Naive thymus-derived CD4-positive, alpha-beta T cell (primary cell): ENCODE results near the gene CIB2. TPM values are rescaled to one million over a fixed set of nuclear protein-coding genes. Genes with fewer than 3 reads are reported as not detected.

Source experiments
- ATAC-seq: fragments of 150-1000 bp; cut with Tn5 transposase; 2 replicates; pipeline ENCODE4 v1.10.0; 2021; ENCODE audit warnings: mild to moderate bottlenecking, moderate library complexity
- CTCF ChIA-PET: fragments of 350-600 bp; sonication (Branson Sonifier 250); formaldehyde crosslinking; loops from one replicate; lab custom pipeline; 2021; ENCODE audit warnings: antibody characterized with exemption; lab: Charles Lee
- POLR2A ChIA-PET: fragments of 350-600 bp; sonication (Branson Sonifier 250); formaldehyde crosslinking; loops from one replicate; lab custom pipeline; 2021; ENCODE audit warnings: antibody characterized with exemption, inconsistent platforms; lab: Charles Lee
- DNase-seq, 9 donors: peaks; one replicate each; pipeline versions ENCODE4 v3.0.0 to v3.0.0-alpha.2; 2020 to 2022; ENCODE audit warnings: mixed read lengths in 1 of 9
- H3K27ac ChIP-seq: one replicate; pipeline ENCODE4 v1.7.0; 2013; ENCODE audit warnings: mild to moderate bottlenecking, low read depth, low read length, moderate library complexity
- H3K27me3 ChIP-seq, 2 donors: one replicate each; pipeline ENCODE4 v1.7.0; 2013; ENCODE audit warnings: low read length in 2 of 2, mild to moderate bottlenecking in 2 of 2, moderate library complexity in 2 of 2; ENCODE audit not compliant: control insufficient read depth in 2 of 2, insufficient read depth in 2 of 2
- H3K36me3 ChIP-seq, 3 experiments: 1 replicate in 2 of 3; 2 replicates in 1 of 3; pipeline ENCODE4 v1.7.0; 2013; ENCODE audit warnings: low read length in 3 of 3, mild to moderate bottlenecking in 3 of 3, moderate library complexity in 1 of 3; ENCODE audit not compliant: insufficient read depth in 3 of 3, control insufficient read depth in 2 of 3
- H3K4me1 ChIP-seq, 2 donors: one replicate each; pipeline ENCODE4 v1.7.0; 2013; ENCODE audit warnings: low read length in 2 of 2, mild to moderate bottlenecking in 2 of 2, moderate library complexity in 1 of 2; ENCODE audit not compliant: control insufficient read depth in 2 of 2, insufficient read depth in 2 of 2
- H3K4me3 ChIP-seq: 2 replicates; pipeline ENCODE4 v1.7.0; 2013; ENCODE audit warnings: mild to moderate bottlenecking, low read length
- H3K9me3 ChIP-seq, 3 experiments: 1 replicate in 2 of 3; 2 replicates in 1 of 3; pipeline ENCODE4 v1.7.0; 2013; ENCODE audit warnings: low read length in 3 of 3; ENCODE audit not compliant: control insufficient read depth in 2 of 3
- H3K27ac Mint-ChIP-seq, 9 donors: one replicate each; pipeline ENCODE4 v1.8.0; 2020 to 2022; ENCODE audit warnings: mixed read lengths in 9 of 9, mild to moderate bottlenecking in 8 of 9, moderate library complexity in 5 of 9, inconsistent platforms in 2 of 9
- H3K27me3 Mint-ChIP-seq, 5 donors: one replicate each; pipeline ENCODE4 v1.8.0; 2021 to 2022; ENCODE audit warnings: mixed read lengths in 5 of 5, mild to moderate bottlenecking in 1 of 5
- H3K36me3 Mint-ChIP-seq, 5 donors: one replicate each; pipeline ENCODE4 v1.8.0; 2020 to 2022; ENCODE audit warnings: mixed read lengths in 5 of 5, mild to moderate bottlenecking in 3 of 5, inconsistent platforms in 1 of 5
- H3K4me1 Mint-ChIP-seq, 7 donors: one replicate each; pipeline ENCODE4 v1.8.0; 2020 to 2022; ENCODE audit warnings: mixed read lengths in 7 of 7, mild to moderate bottlenecking in 3 of 7, inconsistent platforms in 1 of 7
- H3K4me3 Mint-ChIP-seq, 10 donors: one replicate each; pipeline ENCODE4 v1.8.0; 2020 to 2022; ENCODE audit warnings: mild to moderate bottlenecking in 10 of 10, mixed read lengths in 10 of 10, moderate library complexity in 6 of 10, inconsistent platforms in 2 of 10
- H3K9me3 Mint-ChIP-seq, 11 donors: one replicate each; pipeline ENCODE4 v1.8.0; 2020 to 2022; ENCODE audit warnings: mixed read lengths in 11 of 11, mild to moderate bottlenecking in 4 of 11, inconsistent platforms in 1 of 11, moderate library complexity in 1 of 11
- intact Hi-C, 2 donors: fragments of 100-400 bp; cut with micrococcal nuclease; formaldehyde crosslinking; loops; one replicate each; pipeline ENCODE4 v1.15.1; 2023
- polyA plus RNA-seq, 2 donors: library from polyadenylated mRNA; unstranded; fragments of 300-500 nt; fragmentation: Illumina TruSeq; gene quantifications; one replicate each; pipeline ENCODE4 v1.2.3, GENCODE V29; 2021
- total RNA-seq, 6 experiments: library from RNA in 5 of 6; stranded (reverse) in 5 of 6; gene quantifications; 1 replicate in 5 of 6; 2 replicates in 1 of 6; pipeline ENCODE4 v1.2.3 and lab custom pipeline; 2021 to 2026

Gene CIB2
- total and polyA plus RNA-seq, 7 experiments from 2014 or later: 1.0 to 2.1 (median 1.8) TPM

DNA sequence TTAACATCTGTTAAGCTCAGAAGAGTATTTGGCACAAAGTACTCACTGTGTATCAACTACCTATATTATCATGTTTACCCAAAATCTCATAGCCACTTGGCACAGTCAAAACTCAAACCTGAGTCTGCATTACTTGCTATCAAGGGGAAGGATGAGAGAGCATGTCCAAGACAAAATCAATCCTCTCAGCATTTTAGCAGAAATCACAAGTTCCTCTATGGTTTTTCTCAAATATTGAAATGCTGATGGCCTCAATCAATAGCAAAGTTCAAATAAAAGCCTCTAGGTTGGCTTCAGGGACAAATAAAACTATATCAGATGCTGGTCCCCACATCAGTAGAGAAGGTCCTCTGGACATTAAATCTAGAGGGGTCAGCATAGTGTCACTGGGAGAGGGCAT lies 68.0 kb downstream of the CIB2 start:
- intact Hi-C loops: loop anchor here in 1 of 2 donors (1.0 kb wide), 1 partner anchor 12 kb away; no protein-coding TSS in a partner anchor
- Histone ChIP-seq H3K4me1 (peaks cover 69 to 80% of the 10 kb centered on the region in 2 donors), H3K27ac (no peak overlapping the region), H3K9me3 (no peaks in the 10 kb centered on the region), H3K36me3 (no peaks in the 10 kb centered on the region), H3K27me3 (no peaks in the 10 kb centered on the region), H3K4me3 (no peak overlapping the region)
- ATAC-seq (no peak), DNase-seq (no peak)
- no peaks in the 10 kb centered on the region for H3K27me3 Mint-ChIP-seq
- ChIA-PET POLR2A (interaction anchor here (0.8 to 18.1 kb wide), 4 partner anchors 9 to 17 kb away, joined by 3 to 292 read pairs (median 10); partner anchors contain the start of gene TBC1D2B), CTCF (interaction anchor here (0.7 to 1.9 kb wide), 3 partner anchors 9 to 808 kb away, joined by 3 to 4 read pairs (median 3); no protein-coding TSS in a partner anchor)
- H3K4me3 Mint-ChIP-seq: peak overlapping the region in 3 of 10 donors; percentile 32 to 50 (median 39)
- H3K4me1 Mint-ChIP-seq: peaks cover 23 to 60% (median 25%) of the 10 kb centered on the region in 7 donors
- peaks cover 0 to 6% (median 0%) of the 10 kb centered on the region in 5 donors for H3K36me3 Mint-ChIP-seq
- H3K27ac Mint-ChIP-seq: peak overlapping the region in 5 of 9 donors; percentile 2 to 85 (median 50)
- no peaks in the 10 kb centered on the region for H3K9me3 Mint-ChIP-seq

- Mint-ChIP-seq H3K9me3 (no peaks in the 10 kb centered on the region), H3K27ac (peak overlapping the region in 6 of 9 donors; percentile 85 to 92 (median 88)), H3K4me1 (peaks cover 31 to 51% (median 36%) of the 10 kb centered on the region in 7 donors), H3K27me3 (no peaks in the 10 kb centered on the region), H3K36me3 (peaks cover 0 to 6% (median 0%) of the 10 kb centered on the region in 5 donors), H3K4me3 (peak overlapping the region in 9 of 10 donors; percentile 51 to 90 (median 83))
- ATAC-seq (peak; percentile 79), DNase-seq (peak in 4 of 9 donors; percentile 40 to 51 (median 46))
- Histone ChIP-seq H3K27me3 (no peaks in the 10 kb centered on the region), H3K9me3 (no peaks in the 10 kb centered on the region), H3K36me3 (no peaks in the 10 kb centered on the region), H3K4me3 (peak overlapping the region; percentile 35), H3K27ac (peak overlapping the region; percentile 62), H3K4me1 (peaks cover 60 to 80% of the 10 kb centered on the region in 2 donors)
- CTCF ChIA-PET: interaction anchor here (0.6 to 1.9 kb wide), 3 partner anchors 8 to 50 kb away, joined by 3 to 4 read pairs (median 4); no protein-coding TSS in a partner anchor
- POLR2A ChIA-PET: interaction anchor here (0.8 to 18.1 kb wide), 6 partner anchors 8 to 28 kb away, joined by 3 to 292 read pairs (median 6); partner anchors contain the start of gene TBC1D2B
- intact Hi-C loops: loop anchor here in 1 of 2 donors (1.0 kb wide), 1 partner anchor 10 kb away; no protein-coding TSS in a partner anchor
Observed at GRCh38 chr15:78061963-78062427, 69.2 kb downstream of the CIB2 start.

- Mint-ChIP-seq H3K36me3 (peaks cover 0 to 3% (median 0%) of the 10 kb centered on the region in 5 donors), H3K4me3 (peak overlapping the region in 6 of 10 donors; percentile 7 to 69 (median 16)), H3K9me3 (no peaks in the 10 kb centered on the region), H3K4me1 (peaks cover 49 to 63% (median 53%) of the 10 kb centered on the region in 7 donors), H3K27me3 (no peaks in the 10 kb centered on the region), H3K27ac (peak overlapping the region in 8 of 9 donors; percentile 13 to 93 (median 84))
- Histone ChIP-seq H3K9me3 (no peaks in the 10 kb centered on the region), H3K4me3 (no peak overlapping the region), H3K27ac (no peak overlapping the region), H3K4me1 (peaks cover 60 to 80% of the 10 kb centered on the region in 2 donors), H3K27me3 (no peaks in the 10 kb centered on the region), H3K36me3 (no peaks in the 10 kb centered on the region)
- ChIA-PET POLR2A (interaction anchor here (0.6 to 18.1 kb wide), 4 partner anchors 8 to 53 kb away, joined by 3 to 292 read pairs (median 14); partner anchors contain the start of gene TBC1D2B), CTCF (interaction anchor here (1.8 kb wide), 1 partner anchor 10 kb away, joined by 4 read pairs; no protein-coding TSS in a partner anchor)
- DNase-seq (no peak), ATAC-seq (no peak)
- intact Hi-C loops: no loop called here
Observed at GRCh38 chr15:78060232-78060631, 71.0 kb downstream of the CIB2 start.

DNA sequence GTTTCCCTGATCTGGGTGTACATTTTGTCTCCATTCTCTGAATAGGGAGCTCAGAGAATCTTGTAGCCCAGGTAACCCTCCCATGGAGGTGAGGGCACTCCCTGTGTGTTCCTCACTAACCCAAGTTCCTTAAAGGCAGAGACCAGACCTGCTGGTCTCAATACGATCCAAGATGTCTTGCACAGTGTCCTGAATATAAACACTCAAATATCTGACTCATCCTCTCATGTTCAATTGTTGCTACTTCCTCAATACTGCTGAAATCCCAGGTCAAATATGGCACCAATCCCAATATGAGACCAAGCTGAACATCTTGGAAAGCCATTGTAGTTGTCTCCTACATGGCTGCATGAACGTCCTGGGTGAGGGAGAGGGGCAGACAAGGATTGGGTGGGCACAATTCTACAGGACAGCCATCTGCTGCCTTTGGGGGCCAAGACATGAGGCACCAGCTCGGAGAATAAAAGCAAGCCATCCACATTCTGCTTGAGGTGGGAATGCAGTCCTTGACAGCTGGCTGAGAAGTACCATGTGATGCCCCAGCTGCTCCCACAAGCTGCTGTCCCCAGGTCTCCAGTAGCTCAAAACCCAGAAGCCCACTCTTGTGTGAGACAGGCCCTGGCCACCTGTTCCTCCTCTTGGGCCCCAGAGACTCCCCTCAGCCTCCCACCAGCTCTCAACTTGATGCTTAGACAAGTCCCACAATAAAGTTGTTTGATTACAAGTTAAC lies 72.0 kb downstream of the CIB2 start:
- Histone ChIP-seq H3K4me3 (no peak overlapping the region), H3K4me1 (peaks cover 60 to 80% of the 10 kb centered on the region in 2 donors), H3K27me3 (no peaks in the 10 kb centered on the region), H3K27ac (peak overlapping the region; percentile 41), H3K36me3 (no peaks in the 10 kb centered on the region), H3K9me3 (no peaks in the 10 kb centered on the region)
- Mint-ChIP-seq H3K4me3 (peak overlapping the region in 9 of 10 donors; percentile 0 to 69 (median 19)), H3K9me3 (no peaks in the 10 kb centered on the region), H3K27me3 (no peaks in the 10 kb centered on the region), H3K4me1 (peaks cover 57 to 72% (median 63%) of the 10 kb centered on the region in 7 donors), H3K36me3 (peaks cover 0 to 3% (median 0%) of the 10 kb centered on the region in 5 donors), H3K27ac (peak overlapping the region; percentile 65 to 93 (median 84))
- intact Hi-C loops: no loop called here
- CTCF ChIA-PET: interaction anchor here (0.6 to 1.8 kb wide), 2 partner anchors 9 to 27 kb away, joined by 3 to 4 read pairs; no protein-coding TSS in a partner anchor
- DNase-seq (no peak), ATAC-seq (no peak)
- POLR2A ChIA-PET: interaction anchor here (0.6 to 18.1 kb wide), 6 partner anchors 9 to 814 kb away, joined by 3 to 292 read pairs (median 4); partner anchors contain the start of genes MORF4L1 and TBC1D2B

- Histone ChIP-seq H3K36me3 (peaks cover 0 to 5% (median 0%) of the 10 kb centered on the region in 3 experiments), H3K27ac (peak overlapping the region; percentile 42), H3K4me1 (peaks cover 60 to 74% of the 10 kb centered on the region in 2 donors), H3K9me3 (no peaks in the 10 kb centered on the region), H3K27me3 (no peaks in the 10 kb centered on the region), H3K4me3 (no peak overlapping the region)
- Mint-ChIP-seq H3K9me3 (no peaks in the 10 kb centered on the region), H3K27ac (peak overlapping the region; percentile 70 to 93 (median 85)), H3K4me3 (peak overlapping the region in 7 of 10 donors; percentile 12 to 49 (median 20)), H3K36me3 (peaks cover 3 to 9% (median 3%) of the 10 kb centered on the region in 5 donors), H3K4me1 (peaks cover 59 to 80% (median 68%) of the 10 kb centered on the region in 7 donors), H3K27me3 (no peaks in the 10 kb centered on the region)
- intact Hi-C loops: no loop called here
- DNase-seq (no peak), ATAC-seq (no peak)
- POLR2A ChIA-PET: interaction anchor here (0.9 to 18.1 kb wide), 4 partner anchors 9 to 25 kb away, joined by 3 to 292 read pairs (median 9); partner anchors contain the start of gene TBC1D2B
- CTCF ChIA-PET: interaction anchor here (1.8 kb wide), 1 partner anchor 8 kb away, joined by 4 read pairs; no protein-coding TSS in a partner anchor
Observed at GRCh38 chr15:78058401-78058935, 72.8 kb downstream of the CIB2 start.

DNA sequence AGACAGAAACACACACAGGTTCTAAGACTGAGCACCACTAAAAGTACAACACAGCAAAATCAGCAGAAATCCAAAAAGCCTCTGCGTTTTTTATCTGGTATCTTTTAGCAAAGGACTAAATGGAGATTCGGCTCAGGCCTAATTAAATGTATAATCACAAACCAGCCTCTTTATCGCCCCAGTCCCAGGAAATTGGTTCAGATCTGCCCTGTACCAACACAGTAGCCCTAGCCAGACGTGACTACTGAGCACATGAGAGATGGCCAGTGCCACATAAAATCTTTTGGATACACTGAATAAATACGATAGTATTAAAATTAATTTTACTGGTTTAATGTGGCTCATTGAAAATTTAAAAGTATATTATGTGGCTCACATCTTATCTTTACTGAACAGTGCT lies 73.4 kb downstream of the CIB2 start:
- ChIA-PET CTCF (no interaction called here), POLR2A (interaction anchor here (2.5 to 18.1 kb wide), 2 partner anchors 8 to 15 kb away, joined by 15 to 292 read pairs; partner anchors contain the start of gene TBC1D2B)
- H3K4me3 Mint-ChIP-seq: peak overlapping the region in 3 of 10 donors; percentile 7 to 49 (median 13)
- Histone ChIP-seq H3K36me3 (peaks cover 0 to 8% (median 0%) of the 10 kb centered on the region in 3 experiments), H3K27ac (peak overlapping the region; percentile 42), H3K4me1 (peaks cover 60 to 68% of the 10 kb centered on the region in 2 donors), H3K9me3 (no peaks in the 10 kb centered on the region), H3K27me3 (no peaks in the 10 kb centered on the region), H3K4me3 (no peak overlapping the region)
- no peaks in the 10 kb centered on the region for H3K9me3 Mint-ChIP-seq
- DNase-seq (no peak), ATAC-seq (no peak)
- intact Hi-C loops: no loop called here
- peaks cover 54 to 86% (median 73%) of the 10 kb centered on the region in 7 donors for H3K4me1 Mint-ChIP-seq
- H3K36me3 Mint-ChIP-seq: peaks cover 3 to 13% (median 3%) of the 10 kb centered on the region in 5 donors
- H3K27ac Mint-ChIP-seq: peak overlapping the region; percentile 70 to 93 (median 84)
- no peaks in the 10 kb centered on the region for H3K27me3 Mint-ChIP-seq
